ENCODE results near the gene ITGB8. TPM values are rescaled to one million over a fixed set of nuclear protein-coding genes. Genes with fewer than 3 reads are reported as not detected.

ITGB8 gene
- total and polyA plus RNA-seq, 12 donors, result 1.1 to 16.4 (median 6.3) TPM

- intact Hi-C loops (cut with DNase I), result no loop called here
- Histone ChIP-seq H3K36me3 (replicated peaks in 1 of 2) (no peaks in the 10 kb centered on the region), H3K9me3 (replicated peaks in 1 of 3) (no peaks in the 10 kb centered on the region), H3K4me1 (replicated peaks in 1 of 2) (no peaks in the 10 kb centered on the region), H3K27me3 (no peaks in the 10 kb centered on the region), H3K4me3 (no peak overlapping the region), H3K27ac (no peak overlapping the region)
- TF ChIP-seq CTCF (IDR thresholded peaks at IDR 0.05) (no peak), POLR2A (IDR thresholded peaks at IDR 0.05) (no peak)
- DNase-seq, result no peak
- 72 to 94% (median 81%) methylated on average over 1 of the region's 1 CpG for WGBS, 4 donors
These were observed 28.8 kb downstream of the ITGB8 start for GRCh38 chr7:20359341-20359963.

DNA sequence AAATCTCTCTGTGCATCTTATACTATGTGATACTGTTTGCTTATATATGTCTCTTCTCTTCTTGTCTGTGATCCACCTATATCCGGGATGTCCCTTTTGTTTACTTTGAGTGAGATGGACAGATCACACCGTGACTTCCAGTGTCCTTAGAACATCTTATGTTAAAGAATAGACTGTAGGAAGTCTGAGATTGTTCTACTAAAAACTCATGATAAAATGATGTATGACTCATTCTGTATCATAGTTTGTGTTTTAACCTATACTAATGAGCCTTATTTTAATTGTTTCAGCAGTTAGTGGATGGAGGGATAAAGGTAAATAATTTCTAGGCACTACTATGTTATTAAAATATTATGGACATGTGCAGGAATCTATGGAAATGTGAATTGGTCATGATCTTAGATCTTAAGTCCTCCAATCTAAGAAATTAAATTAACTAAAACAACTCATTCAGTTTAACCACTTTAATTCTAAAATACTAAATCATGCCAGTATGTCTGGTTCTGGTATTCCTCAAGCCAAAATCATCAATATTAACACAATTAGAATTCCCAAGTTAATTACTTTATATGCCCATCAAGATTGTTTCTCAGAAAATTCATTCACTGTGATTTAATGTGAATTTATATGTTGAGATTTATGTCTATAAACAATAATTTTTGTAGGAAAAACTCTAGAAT lies 32.0 kb downstream of the ITGB8 start:
- no peaks in the 10 kb centered on the region for H3K27me3 ChIP-seq
- H3K9me3 ChIP-seq (replicated peaks in 1 of 3), result no peaks in the 10 kb centered on the region
- H3K36me3 ChIP-seq (replicated peaks in 1 of 2), result no peaks in the 10 kb centered on the region
- no peak for DNase-seq
- H3K4me3 ChIP-seq, result no peak overlapping the region
- intact Hi-C loops (cut with DNase I), result no loop called here
- 78 to 92% (median 86%) methylated on average over 2 of the region's 2 CpGs for WGBS, 4 donors
- no peaks in the 10 kb centered on the region for H3K4me1 ChIP-seq (replicated peaks in 1 of 2)
- H3K27ac ChIP-seq, result no peak overlapping the region
- TF ChIP-seq CTCF (IDR thresholded peaks at IDR 0.05) (no peak), POLR2A (IDR thresholded peaks at IDR 0.05) (no peak)

GRCh38 chr7:20364571-20365196 lies 34.0 kb downstream of the ITGB8 start:
- H3K27me3 ChIP-seq, result no peaks in the 10 kb centered on the region
- WGBS, 4 donors, result 81 to 86% (median 82%) methylated on average over 4 of the region's 4 CpGs
- intact Hi-C loops (cut with DNase I), result no loop called here
- no peak overlapping the region for H3K4me3 ChIP-seq
- TF ChIP-seq POLR2A (IDR thresholded peaks at IDR 0.05) (no peak), CTCF (IDR thresholded peaks at IDR 0.05) (no peak)
- H3K27ac ChIP-seq, result no peak overlapping the region
- no peak for DNase-seq
- H3K4me1 ChIP-seq (replicated peaks in 1 of 2), result no peaks in the 10 kb centered on the region
- no peaks in the 10 kb centered on the region for H3K36me3 ChIP-seq (replicated peaks in 1 of 2)
- H3K9me3 ChIP-seq (replicated peaks in 1 of 3), result no peaks in the 10 kb centered on the region

- intact Hi-C loops (cut with DNase I), result no loop called here
- Histone ChIP-seq H3K36me3 (replicated peaks in 1 of 2) (no peaks in the 10 kb centered on the region), H3K4me1 (replicated peaks in 1 of 2) (no peaks in the 10 kb centered on the region), H3K9me3 (replicated peaks in 1 of 3) (no peaks in the 10 kb centered on the region), H3K27ac (no peak overlapping the region), H3K4me3 (no peak overlapping the region), H3K27me3 (no peaks in the 10 kb centered on the region)
- no peak for TF ChIP-seq POLR2A (IDR thresholded peaks at IDR 0.05)
- no peak for TF ChIP-seq CTCF (IDR thresholded peaks at IDR 0.05)
- 64 to 83% (median 75%) methylated on average over 4 of the region's 4 CpGs for WGBS, 4 donors
- no peak for DNase-seq
These were observed 34.8 kb downstream of the ITGB8 start for GRCh38 chr7:20365486-20365885.
